HG03571 (cell line): ENCODE results near the gene GALT.

Source experiments
- ATAC-seq: cut with Tn5 transposase; IDR thresholded peaks from one replicate; pipeline ENCODE4 v1.9.1; 2021; ENCODE audit not compliant: unreplicated experiment

Gene GALT

DNA sequence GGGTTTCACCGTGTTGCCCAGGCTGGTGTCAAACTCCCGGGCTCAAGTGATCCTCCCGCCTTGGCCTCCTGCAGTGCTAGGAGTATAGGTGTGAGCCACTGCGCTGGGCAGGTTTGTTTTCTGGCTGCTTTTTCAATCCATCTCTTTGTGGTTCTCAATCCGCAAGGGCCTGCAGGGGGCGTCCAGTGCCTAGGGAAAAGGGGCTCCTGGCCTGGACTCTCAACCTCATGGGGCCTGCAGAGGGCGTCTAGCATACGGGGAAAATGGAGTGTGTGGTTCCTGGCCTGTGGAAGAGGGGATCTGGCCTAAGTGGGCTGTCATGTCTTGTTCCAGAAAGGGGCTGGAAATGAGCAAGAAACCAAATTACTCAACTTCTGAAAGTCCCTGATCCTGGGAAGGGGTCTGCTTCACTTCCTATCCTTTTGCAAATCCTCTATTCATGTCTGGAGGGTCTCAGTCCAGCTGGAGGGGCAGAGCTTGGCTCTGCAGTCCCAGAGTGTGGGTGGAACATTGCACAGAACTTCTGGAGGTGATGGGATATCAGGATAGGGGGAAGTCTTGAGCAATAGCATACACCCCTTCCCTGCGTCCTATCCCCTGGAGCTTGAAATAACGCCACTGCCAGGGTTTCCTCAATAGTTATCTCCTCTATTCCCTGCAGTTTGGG is 28.7 kb downstream of the GALT start:
- ATAC-seq = no peak

DNA sequence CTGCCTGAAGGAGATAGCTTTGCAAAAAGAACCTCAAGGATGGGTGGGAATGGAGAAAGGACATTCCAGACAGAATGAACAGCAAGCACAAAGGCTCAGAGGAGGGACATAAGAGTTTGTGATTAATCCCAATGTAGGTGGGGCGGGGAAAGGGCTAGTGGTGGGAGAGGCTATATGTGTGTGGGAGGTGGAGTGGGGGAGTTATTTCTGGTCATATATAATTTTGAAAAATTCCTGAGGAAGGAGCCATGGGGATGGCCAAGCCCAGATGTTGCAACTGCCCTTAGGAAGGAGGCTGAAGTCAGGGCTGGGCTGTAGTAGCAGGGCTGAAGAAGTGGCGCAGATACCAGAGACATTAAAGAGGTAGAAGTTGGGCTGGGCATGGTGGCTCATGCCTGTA is 29.4 kb downstream of the GALT start:
- ATAC-seq = no peak

DNA sequence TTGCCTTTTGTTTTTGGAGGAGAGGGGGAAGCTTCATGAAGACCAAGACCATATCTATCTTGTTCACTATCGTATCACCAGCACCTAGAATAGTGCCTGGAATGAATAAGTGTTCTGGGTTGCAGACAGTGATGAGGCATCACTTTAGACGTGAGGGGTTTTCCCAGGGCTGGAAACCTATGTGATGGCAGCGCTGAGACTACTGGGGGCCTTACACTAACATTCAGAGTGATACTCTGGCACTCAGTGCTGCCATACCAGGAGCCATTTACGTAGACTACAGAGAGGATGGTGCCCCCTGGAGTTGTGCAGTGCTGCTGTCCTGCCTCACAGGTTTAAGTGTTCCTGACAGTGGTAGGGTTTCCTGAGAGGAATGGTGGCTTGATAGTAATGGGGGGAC is 37.7 kb downstream of the GALT start:
- no peak for ATAC-seq

DNA sequence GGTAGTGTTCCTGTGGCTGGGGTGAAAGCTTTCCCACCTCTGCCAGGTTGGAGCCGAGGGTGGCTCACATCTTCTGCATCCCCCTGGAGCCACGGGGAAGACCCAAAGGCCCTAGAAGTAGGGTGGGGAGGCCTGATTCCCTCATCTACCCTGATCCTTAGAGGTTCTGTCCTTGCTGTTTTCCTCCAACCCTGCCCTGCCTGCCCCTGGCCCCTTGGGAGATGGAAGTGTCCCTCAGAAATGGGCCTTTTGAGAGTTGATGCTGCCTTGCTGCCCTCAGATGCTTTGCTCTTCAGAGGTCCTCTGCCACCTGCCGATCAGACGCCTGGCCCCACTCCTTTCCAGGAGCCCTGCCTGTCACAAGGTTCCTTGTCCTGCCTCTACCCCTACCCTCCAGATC is 38.3 kb downstream of the GALT start:
- ATAC-seq = no peak

DNA sequence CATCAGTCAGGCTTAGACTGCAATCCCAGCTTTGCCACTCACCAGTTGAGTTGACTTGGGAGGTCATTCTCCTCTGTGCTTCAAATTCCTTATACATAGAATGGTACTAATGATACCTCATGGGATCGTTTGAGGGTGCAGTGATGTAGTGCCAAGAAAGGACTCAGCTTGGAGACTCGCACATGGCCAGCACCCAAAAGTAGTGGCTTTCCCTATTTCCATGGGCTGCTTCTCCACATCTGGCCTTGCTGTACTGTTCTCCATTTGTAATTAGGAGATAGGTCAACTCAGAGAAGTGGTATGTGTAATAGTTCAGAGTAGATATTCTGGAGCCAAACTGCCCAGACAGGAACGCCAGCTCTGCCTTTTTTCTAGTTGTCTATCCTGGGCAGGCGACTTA is 39.1 kb downstream of the GALT start:
- ATAC-seq = no peak

DNA sequence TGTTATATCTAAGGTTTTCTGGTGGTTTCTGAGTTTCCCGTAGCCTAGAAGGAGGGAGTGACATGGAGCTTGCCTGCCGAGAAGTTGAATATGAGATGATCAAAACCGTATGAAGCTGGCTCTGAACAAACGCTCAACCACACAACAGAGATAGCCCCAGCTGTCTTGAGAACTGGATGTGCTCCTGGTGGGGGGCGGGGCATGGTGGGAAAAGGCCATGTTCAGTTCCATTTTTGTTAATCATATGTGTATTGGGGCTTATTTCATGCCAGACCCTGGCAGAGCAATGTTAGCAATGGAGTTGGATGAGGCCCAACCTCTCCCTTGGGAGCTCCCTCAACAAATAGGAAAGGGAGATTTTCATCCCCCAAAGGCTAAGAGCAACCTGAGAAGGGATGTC is 39.8 kb downstream of the GALT start:
- ATAC-seq = no peak

DNA sequence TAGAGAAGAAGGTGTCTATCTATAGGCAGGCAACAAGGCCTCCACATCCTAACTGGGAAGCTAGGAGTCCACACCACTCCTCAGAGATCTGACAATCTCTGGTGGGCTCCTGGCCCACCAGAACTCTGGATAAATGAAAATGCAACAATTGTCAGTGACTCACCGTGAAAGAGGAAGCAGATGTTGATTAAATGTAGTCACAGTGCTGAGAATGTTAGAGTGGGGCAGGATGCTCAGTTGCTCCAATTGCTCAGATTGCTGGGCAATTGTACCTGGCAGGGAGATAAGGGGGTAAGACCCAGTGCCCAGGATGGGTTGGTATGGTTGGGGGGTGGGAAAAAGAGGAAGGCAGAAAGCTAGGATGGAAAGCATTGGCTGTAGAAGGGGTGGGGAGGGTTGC is 40.3 kb downstream of the GALT start:
- ATAC-seq = no peak

DNA sequence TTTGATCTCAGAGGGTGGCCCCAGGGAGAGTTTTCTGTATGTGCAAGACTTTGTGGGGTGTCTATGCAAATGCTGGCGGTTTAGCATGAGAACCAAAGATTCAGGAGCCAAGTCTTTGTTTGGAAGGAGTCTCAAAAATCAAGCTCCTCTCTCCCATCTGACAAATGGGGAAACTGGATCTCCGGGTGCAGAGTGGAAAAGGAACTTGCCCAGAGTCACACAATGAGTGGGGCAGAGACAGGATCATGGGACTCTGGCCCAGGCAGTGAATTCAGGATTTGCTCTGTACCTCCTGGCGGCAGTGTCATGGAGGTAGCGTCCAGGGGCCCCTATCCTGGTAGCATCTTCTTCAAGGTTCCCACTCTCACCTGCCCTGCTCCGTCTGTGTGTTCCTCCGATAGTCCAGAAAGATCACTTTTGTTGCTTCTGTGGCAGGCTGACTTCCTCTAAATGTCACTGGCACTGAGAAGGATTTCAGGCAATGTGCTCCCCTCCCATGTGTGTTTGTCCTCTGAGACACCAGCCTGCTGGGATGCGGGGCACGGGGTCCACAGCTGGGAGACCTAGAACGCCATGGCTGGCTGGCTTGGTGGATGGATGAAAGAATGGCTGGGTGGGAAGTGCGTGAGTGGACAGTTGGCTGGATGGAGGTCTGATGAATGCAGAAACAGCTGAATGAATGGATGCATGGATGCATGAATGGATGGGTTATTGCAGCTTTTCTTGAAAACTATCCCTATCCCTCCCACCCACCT is 41.0 kb downstream of the GALT start:
- no peak for ATAC-seq

DNA sequence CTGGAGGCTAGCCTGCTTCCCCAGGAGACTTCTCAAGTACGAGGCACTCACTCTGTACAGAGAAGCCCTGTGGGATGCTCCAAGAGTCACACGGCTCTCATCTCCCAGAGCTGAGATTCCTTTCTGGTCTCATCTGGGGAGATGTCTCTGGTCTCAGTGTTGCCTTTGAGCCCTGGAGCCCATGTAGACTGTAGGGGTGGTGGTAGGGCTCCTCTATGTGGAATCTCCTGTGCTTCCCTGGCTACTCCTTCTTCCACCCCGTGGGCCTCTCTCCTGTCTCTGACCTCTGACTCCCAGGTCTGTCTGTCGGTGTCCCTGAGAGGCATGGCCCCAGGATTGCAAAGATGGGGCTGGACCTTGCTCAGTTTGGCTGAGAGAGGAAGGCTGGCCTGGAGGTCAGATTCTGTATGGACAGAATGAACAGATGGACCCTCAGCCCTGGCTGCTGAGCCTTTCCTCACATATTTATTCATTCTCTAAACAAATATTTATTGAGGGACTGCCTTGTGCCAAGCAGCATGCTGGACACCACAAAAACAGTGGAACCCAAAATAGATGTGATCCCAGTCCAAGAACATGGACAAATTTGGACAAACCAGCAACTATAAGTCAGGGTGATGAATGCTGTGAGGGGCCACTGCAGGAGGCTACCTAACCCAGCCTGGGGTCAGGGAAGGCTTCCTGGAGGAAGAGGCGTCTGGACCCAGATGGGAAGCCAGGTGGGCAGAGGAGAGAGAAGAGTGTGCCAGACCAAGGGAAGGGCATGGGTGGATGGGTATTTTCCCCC is 42.0 kb downstream of the GALT start:
- ATAC-seq = no peak

DNA sequence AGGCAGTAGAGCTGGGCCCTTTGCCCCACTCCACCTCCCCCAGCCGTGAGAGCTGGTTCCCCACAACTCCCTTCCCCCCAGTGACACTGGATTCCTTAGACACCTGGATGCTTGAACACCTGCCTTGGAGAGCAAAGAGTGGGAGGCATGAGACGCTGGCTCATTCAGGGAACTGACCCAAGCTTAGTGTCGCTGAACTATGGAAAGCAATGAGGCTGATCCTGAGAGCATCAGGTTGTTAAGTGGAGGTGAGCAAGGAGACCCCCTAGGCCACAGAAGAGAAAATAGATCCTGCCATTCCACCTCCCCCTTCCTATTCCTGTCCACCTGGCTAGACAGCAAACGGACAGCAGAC is 42.6 kb downstream of the GALT start:
- no peak for ATAC-seq

DNA sequence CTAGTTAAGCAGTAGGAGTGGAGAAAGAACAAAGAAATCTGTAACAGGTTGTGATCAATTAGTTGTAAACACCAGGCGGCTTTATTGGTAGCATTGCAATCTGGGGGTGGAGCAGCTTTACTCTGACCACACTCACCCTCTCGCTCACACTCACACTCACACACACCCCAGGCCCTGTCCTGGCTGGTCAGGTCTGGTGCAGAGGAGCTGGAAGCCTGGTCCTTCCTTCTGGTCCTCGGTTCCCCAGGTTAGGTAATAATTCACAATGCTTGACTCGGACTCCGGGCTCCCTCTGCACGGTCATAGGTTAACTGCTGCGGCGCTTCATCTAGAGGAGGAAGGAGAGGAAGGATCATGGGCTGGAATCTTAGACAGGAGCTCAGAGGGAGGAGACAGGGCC is 43.0 kb downstream of the GALT start:
- ATAC-seq = no peak

DNA sequence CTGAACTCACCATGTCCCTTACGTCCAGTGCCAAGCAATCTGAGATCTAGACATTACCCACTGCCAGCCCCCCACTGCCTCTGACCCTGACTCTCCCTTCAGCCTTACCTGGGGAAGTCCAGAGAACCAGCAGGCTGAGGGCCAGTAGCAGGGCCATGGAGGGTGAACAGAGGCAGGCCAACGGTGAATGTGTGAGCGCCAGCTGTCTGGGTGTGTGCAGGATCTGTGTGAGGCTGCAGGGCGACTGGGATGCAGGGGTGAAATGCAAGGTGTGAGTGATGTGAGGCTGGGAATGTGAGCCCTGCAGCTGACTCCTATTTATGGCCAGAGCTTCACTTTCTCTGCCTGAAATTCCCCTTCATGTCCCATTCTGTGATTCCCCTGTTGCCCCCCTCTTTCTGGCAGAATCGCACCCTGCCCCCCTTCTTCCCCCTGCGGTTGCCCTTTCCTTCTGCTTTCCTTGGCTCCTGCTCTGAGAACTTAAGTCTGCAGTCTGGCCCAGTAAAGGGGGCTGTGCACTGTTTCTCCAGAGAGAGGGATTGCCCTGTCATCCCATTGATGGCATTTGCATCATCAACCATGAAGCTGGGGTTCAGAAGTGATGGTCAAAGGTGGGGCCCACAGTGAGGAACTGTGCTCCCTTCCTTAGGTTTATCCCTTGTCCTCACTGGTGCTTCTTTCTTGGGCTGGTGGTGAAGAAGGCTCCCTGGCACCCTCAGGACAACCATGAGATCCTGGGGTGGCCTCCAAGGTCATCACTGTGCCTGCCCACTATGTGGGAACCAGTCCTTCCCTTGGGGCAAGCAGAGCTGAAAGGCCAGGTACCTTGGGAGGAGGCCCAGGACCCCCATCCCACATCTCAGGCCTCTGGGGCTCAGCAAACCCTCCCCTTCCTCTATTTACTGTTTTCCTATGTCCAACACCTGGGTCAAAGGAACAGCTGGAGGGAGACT is 44.8 kb downstream of the GALT start, which contains the start of gene CCL19:
CCL19 (minus strand) TSS at position 294 of the 953 bp plus-strand sequence; CDS start at position 157, 137 bp downstream.
- no peak for ATAC-seq

DNA sequence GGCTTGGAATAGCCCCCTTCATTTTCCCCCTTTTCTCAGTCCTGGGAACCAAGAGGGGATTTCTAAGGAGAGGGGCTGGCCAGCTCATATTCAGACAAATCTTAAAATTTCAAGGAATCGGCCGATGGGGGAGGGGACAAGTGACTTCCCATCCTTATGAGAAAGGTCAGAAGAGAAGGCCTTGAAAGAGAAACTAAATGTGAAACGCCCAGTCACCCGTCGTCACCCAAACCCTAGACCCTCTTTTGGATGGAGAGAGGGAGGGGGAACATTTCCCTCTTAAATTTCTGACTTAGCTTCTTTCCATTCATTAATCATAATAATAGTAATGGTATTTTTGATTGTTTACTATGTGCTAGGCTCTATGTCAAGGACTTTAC is 45.5 kb downstream of the GALT start:
- no peak for ATAC-seq

DNA sequence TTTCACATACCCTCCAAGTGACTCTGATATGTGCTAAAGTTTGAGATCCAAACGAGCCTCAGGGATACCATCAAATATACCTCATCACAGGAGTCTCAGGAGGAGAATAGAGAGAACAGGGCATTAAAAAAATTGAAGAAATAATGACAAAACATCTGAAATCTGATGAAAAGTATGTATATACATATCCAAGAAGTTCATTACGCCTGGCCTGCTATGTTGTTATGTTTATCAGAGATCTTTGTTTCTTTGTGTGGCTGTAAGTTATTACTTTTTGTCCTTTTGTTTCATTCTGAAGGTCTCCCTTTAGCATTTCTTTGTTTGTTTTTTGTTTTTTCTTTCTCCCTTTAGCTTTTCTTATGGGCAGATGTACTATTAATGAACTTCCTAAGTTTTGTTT is 47.1 kb downstream of the GALT start:
- no peak for ATAC-seq

DNA sequence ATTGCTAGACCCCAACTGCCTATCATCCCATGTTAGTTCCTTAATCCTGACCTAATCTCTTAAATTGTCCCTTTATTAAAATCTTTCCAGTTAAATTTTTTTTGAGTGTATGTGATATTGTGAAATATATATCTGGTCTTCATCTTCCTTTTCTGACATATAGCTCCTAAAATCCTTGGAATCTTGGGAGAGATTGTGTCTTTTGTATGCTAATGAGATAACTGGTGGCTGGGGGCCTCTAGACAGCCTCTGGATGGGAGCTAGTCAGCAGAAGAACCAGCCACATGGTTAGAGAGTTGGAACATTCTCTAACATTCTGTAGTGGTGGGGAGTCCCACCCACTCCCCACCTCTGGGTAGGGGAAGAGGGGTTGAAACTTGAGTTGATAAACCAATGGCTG is 48.3 kb downstream of the GALT start:
- no peak for ATAC-seq
